IPS-18c (cell line): Measurements from ENCODE around the gene DAPK1.

Experiments used
- H3K4me3 ChIP-seq: 2 replicates; pipeline ENCODE4 v1.7.0; 2013; ENCODE audit warnings: low read depth, mild to moderate bottlenecking, low read length, moderate library complexity; ENCODE audit not compliant: insufficient read depth
- H3K9me3 ChIP-seq: one replicate; pipeline ENCODE4 v1.6.1; 2013; ENCODE audit warnings: mild to moderate bottlenecking, low read length, moderate library complexity; ENCODE audit not compliant: control insufficient read depth, insufficient read depth

The DAPK1 gene

DNA sequence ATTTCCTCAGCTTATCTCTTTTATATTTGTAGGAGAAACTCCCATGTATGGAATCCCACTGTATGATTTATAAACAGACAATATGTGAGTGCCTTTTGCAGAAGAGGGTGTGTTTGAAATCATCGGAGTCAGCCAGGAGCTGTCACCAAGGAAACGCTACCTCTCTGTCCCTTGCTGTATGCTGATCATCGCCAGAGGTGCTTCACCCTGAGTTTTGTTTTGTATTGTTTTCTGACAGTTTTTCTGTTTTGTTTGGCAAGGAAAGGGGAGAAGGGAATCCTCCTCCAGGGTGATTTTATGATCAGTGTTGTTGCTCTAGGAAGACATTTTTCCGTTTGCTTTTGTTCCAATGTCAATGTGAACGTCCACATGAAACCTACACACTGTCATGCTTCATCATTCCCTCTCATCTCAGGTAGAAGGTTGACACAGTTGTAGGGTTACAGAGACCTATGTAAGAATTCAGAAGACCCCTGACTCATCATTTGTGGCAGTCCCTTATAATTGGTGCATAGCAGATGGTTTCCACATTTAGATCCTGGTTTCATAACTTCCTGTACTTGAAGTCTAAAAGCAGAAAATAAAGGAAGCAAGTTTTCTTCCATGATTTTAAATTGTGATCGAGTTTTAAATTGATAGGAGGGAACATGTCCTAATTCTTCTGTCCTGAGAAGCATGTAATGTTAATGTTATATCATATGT is 210.3 kb downstream of the DAPK1 start:
- Histone ChIP-seq H3K9me3 (no peaks in the 10 kb centered on the region), H3K4me3 (no peak overlapping the region)

DNA sequence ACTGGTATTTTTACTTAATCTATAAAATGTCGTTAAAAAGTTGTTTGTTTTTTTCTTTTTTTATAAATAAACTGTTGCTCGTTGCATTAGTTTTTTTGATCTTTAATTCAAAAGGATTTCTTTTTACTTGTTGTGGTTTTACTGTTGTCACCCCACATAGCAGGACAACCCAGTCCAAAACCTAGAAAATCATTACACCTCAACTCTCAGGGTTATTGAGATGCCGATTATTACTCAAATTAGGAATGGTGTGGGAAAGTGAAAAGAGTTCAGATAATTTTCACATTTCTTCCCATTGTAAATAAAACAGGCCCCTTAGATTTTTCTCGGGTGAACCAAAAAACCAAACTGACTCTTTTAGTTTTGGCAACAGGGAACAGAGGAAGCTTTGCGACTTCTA is 210.9 kb downstream of the DAPK1 start:
- no peak overlapping the region for H3K4me3 ChIP-seq
- no peaks in the 10 kb centered on the region for H3K9me3 ChIP-seq

DNA sequence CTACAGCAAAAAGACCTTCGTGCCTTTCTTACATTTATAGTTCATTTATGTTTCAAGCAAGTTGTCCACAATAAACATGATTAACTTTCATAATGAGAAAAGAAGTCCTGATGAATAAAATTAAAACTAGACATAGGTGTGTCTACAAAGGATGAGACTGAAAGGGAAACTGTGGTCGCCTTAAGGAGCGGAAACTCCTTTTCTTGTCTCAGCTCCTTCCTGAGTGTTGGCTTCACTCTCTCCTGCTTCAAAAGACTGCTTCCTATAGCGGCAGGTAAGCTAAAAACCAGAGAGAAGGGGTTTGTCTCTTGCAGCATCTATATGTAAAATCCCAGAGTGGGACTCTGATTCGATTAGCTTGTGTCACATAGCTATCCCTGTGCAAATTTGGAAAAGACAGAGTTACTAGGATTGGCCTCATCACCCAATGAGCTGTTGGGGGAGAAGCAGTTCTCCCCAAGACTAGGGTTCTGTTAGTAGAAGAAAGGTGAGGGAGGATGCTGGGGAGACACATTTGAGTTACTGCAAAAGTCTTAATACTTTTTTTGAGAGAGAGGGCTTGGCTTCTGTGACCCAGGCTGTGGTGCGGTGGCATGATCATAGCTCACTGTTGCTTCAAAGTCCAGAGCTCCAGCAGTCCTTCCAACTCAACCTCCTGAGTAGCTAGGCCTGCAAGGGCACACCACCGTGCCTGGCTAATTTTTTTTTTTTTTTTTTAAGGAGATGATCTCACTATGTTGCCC is 211.5 kb downstream of the DAPK1 start:
- no peaks in the 10 kb centered on the region for H3K9me3 ChIP-seq
- H3K4me3 ChIP-seq, result no peak overlapping the region

DNA sequence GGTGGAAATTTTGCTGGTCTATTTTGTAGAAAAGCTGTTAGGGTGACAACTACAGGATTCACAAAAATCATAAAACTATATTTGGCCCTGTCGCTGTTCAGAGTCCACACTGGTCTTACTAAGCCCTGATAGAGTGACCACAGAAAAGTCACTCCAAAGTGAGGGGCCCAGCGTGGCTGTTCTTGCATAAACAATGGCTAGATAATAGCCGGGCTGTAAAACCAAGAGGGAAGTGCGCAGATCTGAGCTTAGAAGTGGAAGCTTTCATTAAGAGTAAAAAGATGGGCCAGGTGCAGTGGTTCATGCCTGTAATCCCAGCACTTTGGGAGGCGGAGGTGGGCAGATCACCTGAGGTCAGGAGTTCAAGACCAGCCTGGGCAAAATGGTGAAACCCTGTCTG is 212.8 kb downstream of the DAPK1 start:
- H3K4me3 ChIP-seq, result no peak overlapping the region
- no peaks in the 10 kb centered on the region for H3K9me3 ChIP-seq

DNA sequence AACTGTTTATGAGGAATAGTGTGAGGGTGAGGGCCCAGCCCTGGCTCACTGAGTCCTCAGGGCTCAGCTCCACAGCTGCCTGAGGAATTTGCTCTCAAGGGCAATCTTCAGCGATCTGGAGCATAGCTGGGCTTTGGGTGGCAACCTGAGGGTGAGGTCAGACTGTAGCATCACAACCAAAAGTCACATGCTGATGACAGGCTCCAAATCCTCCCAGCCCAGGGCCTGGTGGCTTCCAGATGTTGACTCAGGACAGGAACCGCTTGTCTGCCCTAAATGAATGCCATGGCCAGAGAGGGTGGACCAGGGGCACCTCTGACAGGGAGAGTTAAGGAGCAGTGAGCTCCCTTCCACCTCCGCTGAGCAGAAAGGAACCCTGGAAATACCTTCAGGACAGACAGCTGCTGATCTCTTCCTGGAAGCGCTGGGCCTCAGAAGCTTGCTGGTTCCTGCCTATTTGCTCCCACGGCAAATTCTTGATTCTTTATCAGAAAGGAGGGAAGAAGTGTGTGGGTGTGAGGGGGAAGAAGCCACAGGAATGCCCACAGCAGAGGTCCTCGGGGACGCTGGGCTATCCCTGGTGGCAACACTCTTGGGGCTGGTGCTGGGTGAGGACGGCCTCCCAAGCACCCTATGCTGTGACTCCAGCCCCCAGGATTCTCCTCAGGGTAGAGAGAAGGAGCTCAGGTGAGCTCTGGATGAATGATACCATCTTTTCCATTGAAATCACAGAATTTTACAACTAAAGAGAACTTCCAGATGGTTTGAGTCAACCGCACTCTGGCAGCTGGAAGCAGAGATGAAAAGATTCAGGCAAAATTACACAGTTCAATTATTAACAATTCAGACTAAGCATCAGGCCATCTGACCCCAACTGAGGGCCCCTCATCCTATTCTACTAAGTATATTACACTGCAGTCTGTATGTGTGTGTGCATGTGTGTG is 214.5 kb downstream of the DAPK1 start:
- no peaks in the 10 kb centered on the region for H3K9me3 ChIP-seq
- no peak overlapping the region for H3K4me3 ChIP-seq

GRCh38 chr9:87712801-87713277 is 215.2 kb downstream of the DAPK1 start:
- Histone ChIP-seq H3K4me3 (no peak overlapping the region), H3K9me3 (no peaks in the 10 kb centered on the region)

DNA sequence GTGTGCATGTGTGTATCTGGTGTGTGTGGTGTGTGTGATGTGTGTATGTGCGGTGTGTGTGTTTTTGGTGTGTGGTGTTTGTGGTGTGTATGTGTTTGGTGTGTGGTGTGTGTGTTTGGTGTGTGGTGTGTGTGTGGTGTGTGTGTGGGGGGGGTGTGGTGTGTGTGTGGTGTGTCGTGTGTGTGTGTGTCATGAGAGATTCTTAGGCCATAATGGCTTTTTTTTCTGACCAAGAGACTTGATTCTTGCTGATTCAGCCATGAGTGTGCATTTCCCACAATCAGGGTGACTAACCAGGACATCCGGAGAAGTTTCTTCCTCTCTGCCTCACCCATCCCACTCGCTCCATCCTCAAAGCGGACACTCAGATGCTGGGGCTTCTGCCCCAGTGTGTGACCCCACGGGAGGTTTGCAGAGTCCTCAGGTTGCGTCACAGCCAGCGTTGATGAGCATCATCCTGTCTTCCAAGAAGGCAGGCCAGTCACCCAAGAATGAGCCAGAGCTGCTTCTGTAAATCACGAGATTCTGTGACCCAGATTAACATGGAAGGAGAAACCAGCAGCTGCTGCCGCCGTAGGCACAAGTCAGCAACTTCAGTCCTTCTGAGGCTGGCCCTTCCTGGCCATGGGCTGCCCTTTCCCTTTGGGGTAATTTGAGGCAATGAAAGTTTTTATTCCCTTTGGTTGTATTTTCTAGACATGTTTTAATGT is 215.8 kb downstream of the DAPK1 start:
- Histone ChIP-seq H3K4me3 (no peak overlapping the region), H3K9me3 (no peaks in the 10 kb centered on the region)

DNA sequence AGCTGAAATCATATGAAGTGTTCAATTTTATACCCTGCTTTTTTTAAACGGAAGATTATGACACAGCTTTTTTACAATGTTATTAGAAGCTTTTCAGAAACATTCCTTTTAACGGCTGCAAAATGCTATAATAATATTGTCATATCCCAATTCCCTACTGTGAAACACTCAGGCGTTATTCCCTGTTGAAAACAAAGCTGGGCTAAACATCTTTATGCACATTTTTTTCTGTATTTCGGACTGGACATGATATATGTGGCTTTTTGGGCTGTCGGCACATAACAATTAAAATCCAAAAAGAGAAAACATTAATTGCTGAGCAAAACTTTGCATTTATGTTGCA is 216.3 kb downstream of the DAPK1 start:
- H3K9me3 ChIP-seq, result no peaks in the 10 kb centered on the region
- H3K4me3 ChIP-seq, result no peak overlapping the region

- no peaks in the 10 kb centered on the region for H3K9me3 ChIP-seq
- no peak overlapping the region for H3K4me3 ChIP-seq
These were observed 217.2 kb downstream of the DAPK1 start for GRCh38 chr9:87714819-87715218.

GRCh38 chr9:87716141-87716540 is 218.5 kb downstream of the DAPK1 start:
- Histone ChIP-seq H3K4me3 (no peak overlapping the region), H3K9me3 (no peaks in the 10 kb centered on the region)

- Histone ChIP-seq H3K9me3 (no peaks in the 10 kb centered on the region), H3K4me3 (no peak overlapping the region)
These were observed 219.8 kb downstream of the DAPK1 start for GRCh38 chr9:87717456-87717855.

DNA sequence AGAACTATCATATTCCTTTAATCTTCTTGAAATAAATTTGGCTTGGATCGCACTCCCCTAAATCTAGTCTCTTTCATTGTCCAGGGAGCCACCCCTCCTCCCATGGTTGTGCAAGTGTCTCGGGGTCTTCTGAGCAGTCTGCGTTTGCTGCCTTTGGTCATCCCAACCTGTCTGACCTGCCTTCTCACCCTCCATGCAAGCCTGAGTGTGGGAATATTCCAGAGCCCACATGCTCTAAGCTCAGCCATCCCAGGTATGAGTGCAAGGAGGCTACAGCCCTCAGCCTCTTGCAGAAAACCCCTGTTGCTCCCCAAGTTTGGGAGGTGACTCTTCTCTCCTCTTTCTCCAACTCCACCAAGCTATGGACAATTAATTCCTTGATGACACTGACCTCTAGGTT is 220.6 kb downstream of the DAPK1 start:
- Histone ChIP-seq H3K4me3 (no peak overlapping the region), H3K9me3 (no peaks in the 10 kb centered on the region)

DNA sequence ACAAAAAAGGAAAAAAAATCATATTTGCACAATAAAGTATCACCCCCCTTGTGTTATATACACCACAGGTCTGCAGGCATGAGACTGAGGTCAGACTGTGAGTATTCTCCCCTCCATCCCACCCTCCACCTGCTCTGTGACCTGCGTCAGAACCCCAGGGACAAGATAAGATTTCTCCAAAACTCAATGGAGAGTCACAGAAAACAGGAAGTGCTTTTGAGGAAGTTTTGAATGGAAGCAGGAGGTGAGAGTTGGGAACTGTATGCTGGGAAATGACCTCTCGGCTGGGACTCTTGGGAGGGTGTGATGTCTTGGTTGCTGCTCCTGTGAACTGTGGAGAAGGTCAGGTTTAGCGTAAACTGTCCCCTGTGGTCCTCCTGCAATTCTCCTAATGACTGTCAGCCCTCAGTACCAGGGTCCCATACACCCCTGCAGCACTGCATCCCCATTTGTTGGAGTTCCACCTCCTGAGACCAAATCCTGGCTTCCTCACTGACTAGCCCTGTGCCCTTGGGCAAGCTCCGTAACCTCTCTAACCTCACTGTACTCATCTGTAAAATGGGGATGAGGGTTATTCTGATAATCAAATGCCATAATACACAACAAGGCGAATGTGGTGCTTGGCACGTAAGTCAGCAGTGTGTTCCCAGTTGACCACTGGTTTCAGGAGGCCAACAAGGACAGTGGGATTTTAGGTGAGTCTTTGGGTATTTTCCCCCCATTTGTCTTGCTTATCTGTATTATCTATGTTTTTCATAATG is 221.4 kb downstream of the DAPK1 start:
- Histone ChIP-seq H3K4me3 (no peak overlapping the region), H3K9me3 (no peaks in the 10 kb centered on the region)

DNA sequence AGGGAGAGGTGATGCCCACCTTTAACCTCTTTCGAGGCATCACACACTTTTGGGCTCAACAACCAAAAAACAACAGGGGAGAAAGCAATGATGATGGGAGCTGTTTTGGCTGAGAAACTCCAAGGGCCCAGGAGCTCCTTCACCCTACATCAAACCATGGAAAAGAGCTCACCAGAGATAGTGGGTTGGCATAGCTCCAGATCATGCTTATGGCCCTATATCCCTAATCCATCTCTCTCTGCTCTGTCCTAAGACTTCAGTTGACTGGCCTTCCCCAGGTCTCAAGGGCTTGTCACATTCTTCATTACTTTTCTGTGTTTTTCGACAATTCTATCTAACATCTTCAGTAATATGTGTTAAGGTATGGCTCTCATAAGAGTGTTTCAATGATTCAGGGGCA is 222.5 kb downstream of the DAPK1 start:
- H3K9me3 ChIP-seq, result no peaks in the 10 kb centered on the region
- H3K4me3 ChIP-seq, result no peak overlapping the region

DNA sequence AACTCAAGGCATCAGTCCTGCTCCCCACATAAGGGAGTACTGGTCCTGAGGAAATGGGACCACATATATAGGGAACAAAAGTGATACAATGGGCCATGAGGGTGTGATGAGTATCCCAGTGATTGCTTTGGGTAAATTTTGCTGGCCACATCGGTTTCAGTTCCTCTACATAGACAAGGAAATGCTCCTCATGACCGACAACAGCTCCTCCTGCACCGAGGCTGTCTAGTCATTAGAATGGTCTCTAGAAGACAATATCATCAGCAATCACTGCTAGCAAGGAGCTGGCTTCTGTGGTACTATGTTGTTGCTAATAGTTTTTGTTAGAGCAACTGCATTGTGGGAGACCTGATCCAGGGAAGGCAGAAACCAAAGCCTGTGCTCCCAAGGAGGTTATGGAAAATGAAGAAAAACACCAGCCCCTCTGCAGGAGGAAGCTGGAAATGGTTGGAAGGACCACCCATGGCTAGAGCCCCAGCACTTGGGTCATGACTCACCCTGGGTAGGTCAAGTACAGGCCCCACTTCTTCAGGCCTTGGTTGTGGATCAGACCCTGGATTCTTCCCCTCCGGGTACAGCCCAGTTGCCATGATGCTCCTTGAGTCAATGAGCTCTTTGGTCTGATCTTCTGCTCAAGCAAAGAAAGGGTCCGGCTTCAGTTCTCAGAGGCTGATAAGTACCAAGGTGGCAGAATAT is 224.9 kb downstream of the DAPK1 start:
- no peaks in the 10 kb centered on the region for H3K9me3 ChIP-seq
- H3K4me3 ChIP-seq, result no peak overlapping the region

- Histone ChIP-seq H3K4me3 (peak overlapping the region; percentile 75), H3K9me3 (no peaks in the 10 kb centered on the region)
These were observed 227.8 kb downstream of the DAPK1 start for GRCh38 chr9:87725356-87725899.
